Mesenteric fat pad (tissue), 1 donor: ENCODE measurements around the gene SGK1. TPM values are rescaled to one million over a fixed set of nuclear protein-coding genes. Genes with fewer than 3 reads are reported as not detected.
"Not testable (repeated sequence)": the region's sequence is repeated elsewhere in the genome, so short reads cannot be mapped to it uniquely, and the experiment has no call there.

Experiments used
- DNase-seq: peaks from one replicate; pipeline ENCODE4 v3.0.0-alpha.2; 2020; ENCODE audit warnings: low spot score
- total RNA-seq: library from RNA; stranded (reverse); fragmentation: NEBNext Ultra II Directional; extraction: Animal tissue kit (Norgen Biotek cat#: 25700); gene quantifications from one replicate; pipeline ENCODE4 v1.2.1, GENCODE V29; 2021
- donor health status: DM: yes; HTN: yes; CAD: no.

SGK1 gene
- total RNA-seq, 1 donor from 2014 or later, result 265 TPM

- not testable (repeated sequence) for DNase-seq
Measured at GRCh38 chr6:134255280-134255679, 62.6 kb downstream of the SGK1 start.

GRCh38 chr6:134254118-134254517 is 63.8 kb downstream of the SGK1 start:
- no peak for DNase-seq

- no peak for DNase-seq
Measured at GRCh38 chr6:134253681-134254080, 64.2 kb downstream of the SGK1 start.

- no peak for DNase-seq
Measured at GRCh38 chr6:134251320-134251719, 66.6 kb downstream of the SGK1 start.

- DNase-seq, result no peak
Measured at GRCh38 chr6:134250776-134251175, 67.1 kb downstream of the SGK1 start.

GRCh38 chr6:134249759-134250602 is 67.9 kb downstream of the SGK1 start:
- DNase-seq, result no peak

GRCh38 chr6:134249239-134249758 is 68.6 kb downstream of the SGK1 start:
- no peak for DNase-seq

GRCh38 chr6:134247844-134248580 is 69.9 kb downstream of the SGK1 start:
- no peak for DNase-seq

GRCh38 chr6:134247231-134247833 is 70.6 kb downstream of the SGK1 start:
- no peak for DNase-seq

GRCh38 chr6:134245706-134246105 is 72.2 kb downstream of the SGK1 start:
- no peak for DNase-seq

GRCh38 chr6:134245041-134245440 is 72.9 kb downstream of the SGK1 start:
- DNase-seq, result no peak

- DNase-seq, result no peak
Measured at GRCh38 chr6:134240665-134241431, 77.1 kb downstream of the SGK1 start.

GRCh38 chr6:134238960-134239795 is 78.7 kb downstream of the SGK1 start:
- no peak for DNase-seq

GRCh38 chr6:134238006-134238405 is 79.9 kb downstream of the SGK1 start:
- DNase-seq, result no peak

- DNase-seq, result no peak
Measured at GRCh38 chr6:134235937-134236751, 81.8 kb downstream of the SGK1 start.

GRCh38 chr6:134235334-134235733 is 82.6 kb downstream of the SGK1 start:
- DNase-seq, result not testable (repeated sequence)

GRCh38 chr6:134233180-134233955 is 84.5 kb downstream of the SGK1 start:
- no peak for DNase-seq

GRCh38 chr6:134230940-134231339 is 87.0 kb downstream of the SGK1 start:
- no peak for DNase-seq
